GM18909 (cell line): ENCODE data around the gene PREPL.
A peak's percentile ranks its signal among the peaks of the same experiment; 100 is the strongest.
"Not testable (repeated sequence)": the region's sequence is repeated elsewhere in the genome, so short reads cannot be mapped to it uniquely, and the experiment has no call there.

Source experiments
- ATAC-seq: cut with Tn5 transposase; IDR thresholded peaks from one replicate; pipeline ENCODE4 v1.9.1; 2021; ENCODE audit warnings: mild to moderate bottlenecking; ENCODE audit not compliant: unreplicated experiment, poor library complexity

Gene PREPL

GRCh38 chr2:44361330-44362206 is at the start of gene PREPL, which contains the start of gene CAMKMT:
Gene PREPL, minus strand, starts transcription at chr2:44361494. Its CDS starts 15,152 bp downstream, at chr2:44346342.
Gene CAMKMT, plus strand, starts transcription at chr2:44361947.
- peak; percentile 81 for ATAC-seq

DNA sequence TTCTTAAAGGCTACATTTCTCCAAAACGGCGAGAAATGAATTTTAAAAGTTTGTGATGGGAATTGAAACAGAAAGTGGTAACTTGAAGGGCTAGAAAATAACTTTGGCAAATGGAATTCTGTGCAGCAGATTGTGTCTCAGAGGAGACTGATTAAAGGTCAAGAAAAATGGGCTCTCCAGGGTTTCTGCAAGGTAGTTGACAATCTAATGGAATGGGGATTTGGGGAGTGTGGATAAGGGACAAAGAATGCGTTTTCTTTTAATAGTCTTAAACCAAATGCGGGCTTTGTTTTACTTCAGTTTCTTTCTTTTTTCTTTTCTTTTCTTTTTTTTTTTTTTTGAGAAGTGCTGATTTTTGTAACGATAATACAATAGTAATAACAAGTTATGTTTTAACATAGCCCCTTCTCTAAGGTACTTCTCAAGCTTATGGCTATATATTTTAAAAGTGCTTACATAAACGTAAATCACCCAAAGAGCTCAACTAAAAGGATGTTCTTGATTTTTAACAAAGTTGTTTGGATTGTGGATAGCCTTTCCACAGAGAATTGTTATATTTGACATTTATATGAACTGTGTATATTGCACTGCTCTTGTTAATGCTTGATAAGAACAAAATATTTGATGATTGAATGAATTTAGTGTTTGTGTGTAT is 37.1 kb upstream of the PREPL start:
- no peak for ATAC-seq

- ATAC-seq, result no peak
Measured at GRCh38 chr2:44397447-44398175, 36.3 kb upstream of the PREPL start.

GRCh38 chr2:44392338-44392943 is 31.1 kb upstream of the PREPL start:
- no peak for ATAC-seq

GRCh38 chr2:44389895-44390294 is 28.6 kb upstream of the PREPL start:
- ATAC-seq, result no peak

DNA sequence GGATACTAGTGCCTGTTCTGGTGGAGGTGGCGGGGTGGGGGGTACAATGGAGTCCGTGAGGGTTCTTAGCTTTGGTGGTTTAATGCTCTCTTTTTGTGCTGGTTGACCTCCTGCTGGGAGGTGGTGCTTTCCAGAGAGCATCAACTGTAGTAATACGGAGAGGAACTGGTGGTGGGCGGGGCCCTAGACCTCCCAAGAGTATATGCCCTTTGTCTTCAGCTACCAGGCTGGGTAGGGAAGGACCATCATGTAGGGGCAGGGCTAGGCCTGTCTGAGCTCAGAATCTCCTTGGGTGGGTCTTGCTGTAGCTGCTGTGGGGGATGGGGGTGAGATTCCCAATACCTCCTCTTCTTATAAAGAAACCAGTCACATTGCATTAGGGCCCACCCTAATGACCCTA is 27.6 kb upstream of the PREPL start:
- ATAC-seq, result no peak

DNA sequence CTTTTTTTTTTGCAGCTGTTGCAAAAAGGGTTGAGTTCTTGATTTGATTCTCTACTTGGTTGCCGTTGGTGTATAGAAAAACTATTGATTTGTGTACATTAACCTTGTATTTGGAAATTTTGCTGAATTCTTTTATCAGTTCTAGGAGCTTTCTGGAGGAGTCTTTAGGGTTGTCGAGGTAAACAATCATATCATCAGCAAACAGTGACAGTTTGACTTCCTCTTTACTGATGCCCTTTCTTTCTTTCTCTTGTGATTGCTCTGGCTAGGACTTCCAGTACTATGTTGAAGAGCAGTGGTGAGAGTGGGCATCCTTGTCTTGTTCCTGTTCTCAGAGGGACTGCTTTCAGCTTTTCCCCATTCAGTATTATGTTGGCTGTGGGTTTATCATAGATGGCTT is 23.9 kb upstream of the PREPL start:
- not testable (repeated sequence) for ATAC-seq

DNA sequence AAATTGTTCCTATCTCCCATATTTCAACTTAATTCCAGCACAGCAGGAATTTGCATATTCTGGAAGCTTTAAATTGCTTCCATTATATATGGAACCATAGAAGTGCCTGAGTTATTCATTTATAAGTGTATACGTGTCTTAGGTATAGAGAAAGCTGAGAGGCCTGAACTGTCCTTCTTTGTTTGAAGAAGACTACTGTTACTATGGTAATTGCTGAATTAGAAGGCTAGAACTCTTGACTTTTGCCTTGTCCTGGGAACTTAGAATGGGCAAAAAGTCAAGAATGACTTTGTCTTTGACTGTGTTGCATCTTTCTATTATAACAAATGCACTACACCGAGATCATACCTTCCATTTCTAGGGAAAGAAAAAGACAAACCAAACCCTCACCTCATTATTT is 16.2 kb upstream of the PREPL start:
- no peak for ATAC-seq

DNA sequence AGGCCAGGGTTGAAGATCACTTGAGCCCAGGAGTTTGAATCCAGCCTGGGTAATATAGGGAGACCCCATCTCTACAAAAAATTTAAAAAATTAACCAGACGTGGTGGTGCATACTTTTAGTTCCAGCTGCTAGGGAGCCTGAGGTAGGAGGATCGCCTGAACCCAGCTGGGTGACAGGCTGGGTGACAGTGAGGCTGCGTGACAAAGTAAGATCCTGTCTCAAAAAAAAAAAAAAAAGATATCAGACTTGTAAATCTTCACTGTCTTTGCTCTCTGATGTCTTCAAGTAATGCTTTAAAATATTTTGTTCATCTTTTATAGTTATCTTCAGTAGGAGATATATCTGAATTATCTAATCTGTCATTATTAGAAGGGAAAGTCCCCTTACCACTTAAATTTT is 11.0 kb upstream of the PREPL start:
- no peak for ATAC-seq

- no peak for ATAC-seq
Measured at GRCh38 chr2:44371445-44371844, 10.2 kb upstream of the PREPL start.

DNA sequence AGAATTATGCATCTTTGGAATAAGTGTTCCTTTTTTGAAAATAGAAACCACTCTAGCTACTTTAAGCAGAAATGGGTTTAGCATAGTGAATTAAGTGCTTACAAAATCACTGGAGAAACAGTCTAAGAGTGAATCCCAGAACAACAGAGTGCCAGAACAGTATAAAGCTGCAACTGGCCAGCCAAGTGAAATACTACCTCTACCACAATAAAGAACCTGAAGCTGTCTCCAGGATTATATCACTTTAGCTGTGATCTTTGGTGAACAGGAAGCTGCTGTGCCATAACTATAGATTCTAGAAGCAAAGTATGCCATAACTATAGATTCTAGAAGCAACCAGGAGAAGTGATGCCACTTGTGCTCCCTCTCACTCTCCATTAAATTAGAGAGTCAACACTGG is 8.1 kb upstream of the PREPL start:
- ATAC-seq, result no peak

DNA sequence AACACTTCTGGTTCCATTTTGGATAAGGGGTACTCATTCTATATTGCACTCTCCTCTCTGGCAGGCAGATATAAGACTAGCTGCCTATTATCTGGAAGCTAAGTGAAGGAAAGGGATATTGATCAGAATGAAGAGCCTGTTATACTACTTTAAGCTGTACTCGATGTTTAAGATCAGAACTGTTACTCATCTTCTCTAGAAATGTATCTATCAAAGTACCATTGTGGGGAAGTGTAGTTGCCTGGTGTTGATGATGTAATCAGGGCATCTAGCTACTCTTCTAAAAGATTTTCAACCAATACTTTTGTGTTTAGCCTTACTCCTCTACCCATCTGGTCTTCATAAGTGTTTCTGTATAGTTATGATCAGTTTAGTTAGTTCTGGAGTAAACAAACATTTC is 6.3 kb upstream of the PREPL start:
- no peak for ATAC-seq

GRCh38 chr2:44364604-44365003 is 3.3 kb upstream of the PREPL start:
- ATAC-seq, result no peak

DNA sequence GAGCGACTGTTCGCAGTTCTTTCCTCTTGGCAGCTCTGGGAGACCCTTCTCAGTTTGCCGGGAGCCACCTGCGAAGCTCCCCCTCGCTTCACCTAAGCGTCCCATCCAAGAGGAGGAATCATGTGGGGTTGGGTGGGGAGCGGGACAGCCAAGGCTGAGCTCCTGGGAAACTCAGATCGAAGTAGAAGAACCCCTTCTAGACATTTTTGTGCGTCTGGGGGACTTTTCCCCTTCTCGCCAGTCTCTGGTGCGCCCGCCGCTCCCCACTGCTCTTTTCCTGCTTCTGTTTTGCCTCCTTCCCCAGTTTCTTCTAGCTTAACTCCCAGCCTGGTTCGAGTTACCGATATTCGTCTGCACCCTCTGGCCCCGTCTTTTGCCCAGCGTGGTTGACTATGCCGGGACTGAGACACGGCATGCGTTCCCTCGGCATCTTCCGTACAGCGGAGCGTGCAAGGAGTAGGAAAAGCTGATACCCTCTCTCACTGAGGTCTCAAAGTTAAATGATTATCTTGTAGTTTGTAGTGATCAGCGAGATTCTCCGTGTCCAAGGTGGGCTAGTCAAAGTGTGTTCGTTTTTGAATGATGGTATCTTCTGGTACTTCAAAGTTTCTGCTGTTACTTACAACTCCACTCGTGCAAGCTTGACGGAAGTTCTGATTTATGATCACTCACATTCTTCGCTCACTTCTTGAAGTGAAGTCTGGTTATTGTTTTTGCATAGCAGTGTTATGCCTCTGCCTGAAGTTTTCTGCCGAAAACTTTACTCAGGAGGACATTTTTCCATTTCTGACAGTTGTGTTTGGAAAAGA is 1.1 kb upstream of the PREPL start:
- ATAC-seq, result peak; percentile 16

- ATAC-seq, result no peak
Measured at GRCh38 chr2:44360749-44361329, 455 bp downstream of the PREPL start.

DNA sequence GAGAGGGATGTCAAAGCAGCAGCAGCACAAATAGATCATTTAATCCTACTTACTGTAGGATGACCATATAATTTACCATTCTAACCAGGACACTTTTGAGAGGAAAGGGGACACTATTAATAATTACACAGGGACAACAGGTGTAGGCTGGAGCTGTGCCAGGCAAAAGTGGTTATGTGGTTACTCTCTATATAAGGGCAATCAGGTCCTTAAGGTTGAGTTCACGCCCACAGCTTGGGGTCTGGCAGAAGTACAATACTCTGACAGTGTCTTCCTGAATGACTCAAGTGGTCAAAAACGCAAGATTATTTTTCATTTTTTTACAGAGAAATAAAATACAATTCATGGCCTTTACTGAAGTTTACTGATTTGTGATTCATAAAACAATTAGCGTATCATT is 2.8 kb downstream of the PREPL start:
- peak; percentile 36 for ATAC-seq

- ATAC-seq, result no peak
Measured at GRCh38 chr2:44354761-44355160, 6.5 kb downstream of the PREPL start.

GRCh38 chr2:44352510-44352909 is 8.8 kb downstream of the PREPL start:
- no peak for ATAC-seq

GRCh38 chr2:44351676-44352075 is 9.6 kb downstream of the PREPL start:
- no peak for ATAC-seq
